22Rv1 (cell line): Measurements from ENCODE around the gene PARVB.

Experiments used
- ZFX ChIP-seq: fragments of 450-650 bp; IDR thresholded peaks from 2 replicates; pipeline ENCODE4 v1.6.1; 2017; ENCODE audit warnings: antibody characterized with exemption, borderline replicate concordance
- TF ChIP-seq, protein P1 (sequence below): fragments of 450-650 bp; IDR thresholded peaks from 2 replicates; pipeline ENCODE4 v1.5.1; 2017; ENCODE audit warnings: mild to moderate bottlenecking

DNA sequence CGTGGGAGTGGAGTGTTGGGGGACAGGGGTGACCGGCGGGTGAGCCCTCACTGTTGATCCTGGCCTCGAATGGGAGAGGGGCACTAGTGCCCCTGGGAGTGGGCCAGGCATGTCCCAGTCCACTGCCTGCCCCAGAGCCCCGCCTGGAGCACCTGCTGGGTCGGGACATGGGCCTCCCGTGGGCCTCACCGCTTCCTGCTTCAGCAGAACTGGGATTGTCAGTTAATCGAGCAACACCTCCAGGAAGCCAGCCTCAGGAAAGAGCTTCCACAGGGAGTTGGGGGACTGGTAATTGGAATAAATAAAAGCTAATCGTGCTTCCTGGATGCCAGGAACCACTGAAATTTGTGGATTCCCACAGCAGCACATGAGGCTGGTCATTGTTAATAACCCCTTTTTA lies 43.8 kb downstream of the PARVB start:
- TF ChIP-seq, protein P1, sequence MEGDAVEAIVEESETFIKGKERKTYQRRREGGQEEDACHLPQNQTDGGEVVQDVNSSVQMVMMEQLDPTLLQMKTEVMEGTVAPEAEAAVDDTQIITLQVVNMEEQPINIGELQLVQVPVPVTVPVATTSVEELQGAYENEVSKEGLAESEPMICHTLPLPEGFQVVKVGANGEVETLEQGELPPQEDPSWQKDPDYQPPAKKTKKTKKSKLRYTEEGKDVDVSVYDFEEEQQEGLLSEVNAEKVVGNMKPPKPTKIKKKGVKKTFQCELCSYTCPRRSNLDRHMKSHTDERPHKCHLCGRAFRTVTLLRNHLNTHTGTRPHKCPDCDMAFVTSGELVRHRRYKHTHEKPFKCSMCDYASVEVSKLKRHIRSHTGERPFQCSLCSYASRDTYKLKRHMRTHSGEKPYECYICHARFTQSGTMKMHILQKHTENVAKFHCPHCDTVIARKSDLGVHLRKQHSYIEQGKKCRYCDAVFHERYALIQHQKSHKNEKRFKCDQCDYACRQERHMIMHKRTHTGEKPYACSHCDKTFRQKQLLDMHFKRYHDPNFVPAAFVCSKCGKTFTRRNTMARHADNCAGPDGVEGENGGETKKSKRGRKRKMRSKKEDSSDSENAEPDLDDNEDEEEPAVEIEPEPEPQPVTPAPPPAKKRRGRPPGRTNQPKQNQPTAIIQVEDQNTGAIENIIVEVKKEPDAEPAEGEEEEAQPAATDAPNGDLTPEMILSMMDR: no peak
- TF ChIP-seq ZFX: no peak
